Body of pancreas (tissue), 4 donors: ENCODE measurements around the gene DNAJC10. TPM values are rescaled to one million over a fixed set of nuclear protein-coding genes. Genes with fewer than 3 reads are reported as not detected.
"Not testable (repeated sequence)": the region's sequence is repeated elsewhere in the genome, so short reads cannot be mapped to it uniquely, and the experiment has no call there.

ENCODE experiments used
- ATAC-seq: fragments of 150-250 bp; one replicate; pipeline ENCODE4 v1.9.1; 2016
- DNase-seq, 4 donors: peaks; one replicate each; pipeline ENCODE4 v3.0.0-alpha.2; 2019
- H3K27ac ChIP-seq, 4 donors: fragments of 200-600 bp; sonication (generic); 1 replicate in 3 of 4; 2 replicates in 1 of 4; pipeline versions ENCODE4 v1.5.1 to v1.6.1; 2016 to 2019; ENCODE audit warnings: mild to moderate bottlenecking in 1 of 4, mixed read lengths in 1 of 4, moderate library complexity in 1 of 4
- H3K27me3 ChIP-seq, 2 donors: fragments of 200-600 bp; sonication (generic); one replicate each; pipeline ENCODE4 v1.6.0; 2016; ENCODE audit warnings: mild to moderate bottlenecking in 1 of 2
- H3K36me3 ChIP-seq, 2 donors: fragments of 200-600 bp; sonication (generic); replicated peaks in 1 of 2; 2 replicates each; pipeline ENCODE4 v1.5.1; 2016; ENCODE audit warnings: low read depth in 2 of 2; ENCODE audit not compliant: insufficient read depth in 1 of 2
- H3K4me1 ChIP-seq: fragments of 200-600 bp; sonication (generic); one replicate; pipeline ENCODE4 v1.6.0; 2016
- H3K4me3 ChIP-seq, 2 donors: fragments of 200-600 bp; sonication (generic); 1 replicate in 1 of 2; 2 replicates in 1 of 2; pipeline ENCODE4 v1.5.1; 2016 to 2019
- H3K9me3 ChIP-seq, 3 donors: fragments of 200-600 bp; sonication (generic); 1 replicate in 2 of 3; 2 replicates in 1 of 3; pipeline ENCODE4 v1.5.1; 2016
- CTCF ChIP-seq, 7 experiments: fragments of 450-650 bp in 4 of 7; fragments of 200-600 bp in 3 of 7; sonication (generic) in 3 of 7; IDR thresholded peaks; one replicate each; pipeline ENCODE4 v1.5.1; 2016 to 2019; ENCODE audit warnings: antibody characterized with exemption in 7 of 7
- POLR2A ChIP-seq, 3 donors: fragments of 450-650 bp; IDR thresholded peaks; one replicate each; pipeline ENCODE4 v1.6.1; 2016; ENCODE audit warnings: antibody characterized with exemption in 3 of 3, mild to moderate bottlenecking in 2 of 3
- WGBS, 2 donors: methylation state at CpG; one replicate each; pipeline ENCODE4 v1.1.5; 2017; 5-methylcytosine and 5-hydroxymethylcytosine counted together
- intact Hi-C: fragments of 100-400 bp; cut with DNase I; formaldehyde crosslinking; loops from one replicate; pipeline ENCODE4 v1.15.1; 2023
- total RNA-seq, 2 donors: library from RNA; depleted of rRNA; stranded (reverse); fragments of >200 nt; gene quantifications; one replicate each; pipeline ENCODE4 v1.1.0, GENCODE V29; 2016

The DNAJC10 gene
- total RNA-seq, 2 donors from 2014 or later = 51.6 to 86.0 TPM

- peaks cover 0 to 3% of the 10 kb centered on the region in 2 donors for H3K36me3 ChIP-seq
- WGBS, 2 donors = 22% methylated on average over 2 of the region's 2 CpGs
- peaks cover 9% of the 10 kb centered on the region for H3K4me1 ChIP-seq
- no peak overlapping the region for H3K27ac ChIP-seq
- H3K9me3 ChIP-seq = no peaks in the 10 kb centered on the region
- no peak for TF ChIP-seq CTCF (IDR thresholded peaks at IDR 0.05)
- no peak for TF ChIP-seq POLR2A (IDR thresholded peaks at IDR 0.05)
- ATAC-seq (no peak), DNase-seq (no peak)
- H3K27me3 ChIP-seq = no peaks in the 10 kb centered on the region
- intact Hi-C loops = no loop called here
- H3K4me3 ChIP-seq = no peak overlapping the region
Observed at GRCh38 chr2:182729710-182730339, 13.8 kb downstream of the DNAJC10 start.

GRCh38 chr2:182730486-182730885, 14.4 kb downstream of the DNAJC10 start:
- Histone ChIP-seq H3K4me1 (peaks cover 9% of the 10 kb centered on the region), H3K36me3 (peaks cover 0 to 3% of the 10 kb centered on the region in 2 donors), H3K9me3 (no peaks in the 10 kb centered on the region), H3K27ac (no peak overlapping the region), H3K27me3 (no peaks in the 10 kb centered on the region), H3K4me3 (no peak overlapping the region)
- intact Hi-C loops = no loop called here
- ATAC-seq (no peak), DNase-seq (no peak)
- TF ChIP-seq POLR2A (IDR thresholded peaks at IDR 0.05) (no peak), CTCF (IDR thresholded peaks at IDR 0.05) (no peak)

GRCh38 chr2:182732736-182733135, 16.7 kb downstream of the DNAJC10 start:
- Histone ChIP-seq H3K27me3 (no peaks in the 10 kb centered on the region), H3K4me3 (no peak overlapping the region), H3K4me1 (peaks cover 9% of the 10 kb centered on the region), H3K36me3 (peaks cover 0 to 13% of the 10 kb centered on the region in 2 donors), H3K9me3 (no peaks in the 10 kb centered on the region), H3K27ac (no peak overlapping the region)
- intact Hi-C loops = no loop called here
- no peak for DNase-seq
- no peak for ATAC-seq
- TF ChIP-seq POLR2A (IDR thresholded peaks at IDR 0.05) (no peak), CTCF (IDR thresholded peaks at IDR 0.05) (no peak)

DNA sequence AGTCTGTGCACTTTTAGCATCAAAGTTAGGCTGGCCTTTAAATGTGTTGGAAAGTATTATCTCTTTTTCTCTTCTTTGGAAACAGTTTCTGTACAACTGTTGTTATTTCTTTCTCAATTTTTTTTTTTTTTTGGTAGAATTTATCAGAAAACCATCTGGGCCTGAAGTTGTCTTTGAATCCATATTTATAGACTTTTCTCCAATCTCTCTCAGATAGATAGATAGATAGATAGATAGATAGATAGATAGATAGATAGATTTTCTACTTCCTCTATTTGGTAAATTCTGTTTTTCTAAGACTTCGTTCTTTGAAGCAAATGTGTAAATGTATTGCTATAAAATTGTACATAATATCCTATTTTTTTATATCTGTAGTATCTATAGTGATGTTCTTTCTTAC, 17.5 kb downstream of the DNAJC10 start:
- WGBS, 2 donors = 88 to 96% methylated on average over 1 of the region's 1 CpG
- ATAC-seq = no peak
- H3K36me3 ChIP-seq = peaks cover 0 to 13% of the 10 kb centered on the region in 2 donors

DNA sequence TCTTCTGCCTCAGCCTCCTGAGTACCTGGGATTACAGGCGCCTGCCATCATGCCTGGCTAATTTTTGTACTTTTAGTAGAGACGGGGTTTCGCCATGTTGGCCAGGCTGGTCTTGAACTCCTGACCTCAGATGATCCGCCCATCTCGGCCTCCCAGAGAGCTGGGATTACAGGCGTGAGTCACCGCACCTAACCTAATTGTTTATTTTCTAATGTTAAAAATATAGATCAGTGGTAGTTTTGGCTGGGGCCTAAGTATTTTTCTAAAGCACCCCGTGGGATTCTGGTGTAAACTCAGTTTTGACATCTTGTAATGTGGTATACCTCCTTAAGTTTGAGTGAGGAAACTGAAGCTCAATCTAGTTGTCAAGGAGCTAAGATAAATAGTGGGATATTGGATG, 20.8 kb downstream of the DNAJC10 start:
- DNase-seq, ATAC-seq, H3K27me3 ChIP-seq, H3K4me1 ChIP-seq, intact Hi-C loops, H3K27ac ChIP-seq, H3K4me3 ChIP-seq, H3K9me3 ChIP-seq: not testable (repeated sequence)
- peaks cover 0 to 15% of the 10 kb centered on the region in 2 donors for H3K36me3 ChIP-seq
- 98 to 99% methylated on average over 8 of the region's 8 CpGs for WGBS, 2 donors

More for the DNA sequence above, 17.5 kb downstream of the DNAJC10 start:
- no peak overlapping the region for H3K4me3 ChIP-seq
- no peak for DNase-seq
- intact Hi-C loops = no loop called here
- H3K4me1 ChIP-seq = peaks cover 9% of the 10 kb centered on the region
- no peaks in the 10 kb centered on the region for H3K9me3 ChIP-seq
- no peak overlapping the region for H3K27ac ChIP-seq
- no peaks in the 10 kb centered on the region for H3K27me3 ChIP-seq
- TF ChIP-seq POLR2A (IDR thresholded peaks at IDR 0.05) (no peak), CTCF (IDR thresholded peaks at IDR 0.05) (no peak)
